ENCODE measurements around the gene RABGAP1.

Gene RABGAP1

DNA sequence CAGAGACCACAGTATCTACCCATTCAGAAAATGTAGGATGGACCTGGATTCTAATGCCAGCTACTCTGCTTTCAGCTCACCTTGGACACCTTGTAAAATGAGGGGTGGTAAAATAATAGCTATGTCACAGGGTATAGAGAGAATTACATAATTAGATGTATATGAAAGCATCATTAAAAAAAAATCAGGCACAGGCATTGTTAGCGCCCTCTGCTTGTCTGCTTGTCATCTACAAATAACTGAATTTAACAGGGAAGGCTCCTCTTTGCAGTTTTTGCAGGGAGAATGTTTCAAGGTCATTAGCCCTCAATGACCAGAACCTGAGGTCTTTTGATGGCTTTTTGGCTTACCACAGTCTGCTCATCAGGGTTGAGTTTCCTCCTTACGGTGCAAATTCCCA lies 150.6 kb downstream of the RABGAP1 start:
- in situ Hi-C loops (cut with MboI; ENCODE audit: low pct_unique_long_range_greater_than_20kb, low sequenced_read_pairs, unreplicated experiment), result no loop called here
- TF ChIP-seq, protein P1, sequence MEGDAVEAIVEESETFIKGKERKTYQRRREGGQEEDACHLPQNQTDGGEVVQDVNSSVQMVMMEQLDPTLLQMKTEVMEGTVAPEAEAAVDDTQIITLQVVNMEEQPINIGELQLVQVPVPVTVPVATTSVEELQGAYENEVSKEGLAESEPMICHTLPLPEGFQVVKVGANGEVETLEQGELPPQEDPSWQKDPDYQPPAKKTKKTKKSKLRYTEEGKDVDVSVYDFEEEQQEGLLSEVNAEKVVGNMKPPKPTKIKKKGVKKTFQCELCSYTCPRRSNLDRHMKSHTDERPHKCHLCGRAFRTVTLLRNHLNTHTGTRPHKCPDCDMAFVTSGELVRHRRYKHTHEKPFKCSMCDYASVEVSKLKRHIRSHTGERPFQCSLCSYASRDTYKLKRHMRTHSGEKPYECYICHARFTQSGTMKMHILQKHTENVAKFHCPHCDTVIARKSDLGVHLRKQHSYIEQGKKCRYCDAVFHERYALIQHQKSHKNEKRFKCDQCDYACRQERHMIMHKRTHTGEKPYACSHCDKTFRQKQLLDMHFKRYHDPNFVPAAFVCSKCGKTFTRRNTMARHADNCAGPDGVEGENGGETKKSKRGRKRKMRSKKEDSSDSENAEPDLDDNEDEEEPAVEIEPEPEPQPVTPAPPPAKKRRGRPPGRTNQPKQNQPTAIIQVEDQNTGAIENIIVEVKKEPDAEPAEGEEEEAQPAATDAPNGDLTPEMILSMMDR (IDR thresholded peaks at IDR 0.05; ENCODE audit: extremely low read depth, insufficient read depth, missing control alignments), result peak; percentile 22
- no peak for DNase-seq (ENCODE audit: low spot score)

- TF ChIP-seq, protein P1 (IDR thresholded peaks at IDR 0.05; ENCODE audit: extremely low read depth, insufficient read depth, missing control alignments), result no peak
- DNase-seq (ENCODE audit: low spot score), result no peak
- in situ Hi-C loops (cut with MboI; ENCODE audit: low pct_unique_long_range_greater_than_20kb, low sequenced_read_pairs, unreplicated experiment), result no loop called here
Measured at GRCh38 chr9:123093141-123093540, 152.3 kb downstream of the RABGAP1 start.

GRCh38 chr9:123096987-123097386 lies 156.2 kb downstream of the RABGAP1 start:
- DNase-seq (ENCODE audit: low spot score), result no peak
- TF ChIP-seq, protein P1 (IDR thresholded peaks at IDR 0.05; ENCODE audit: extremely low read depth, insufficient read depth, missing control alignments), result no peak
- in situ Hi-C loops (cut with MboI; ENCODE audit: low pct_unique_long_range_greater_than_20kb, low sequenced_read_pairs, unreplicated experiment), result no loop called here

DNA sequence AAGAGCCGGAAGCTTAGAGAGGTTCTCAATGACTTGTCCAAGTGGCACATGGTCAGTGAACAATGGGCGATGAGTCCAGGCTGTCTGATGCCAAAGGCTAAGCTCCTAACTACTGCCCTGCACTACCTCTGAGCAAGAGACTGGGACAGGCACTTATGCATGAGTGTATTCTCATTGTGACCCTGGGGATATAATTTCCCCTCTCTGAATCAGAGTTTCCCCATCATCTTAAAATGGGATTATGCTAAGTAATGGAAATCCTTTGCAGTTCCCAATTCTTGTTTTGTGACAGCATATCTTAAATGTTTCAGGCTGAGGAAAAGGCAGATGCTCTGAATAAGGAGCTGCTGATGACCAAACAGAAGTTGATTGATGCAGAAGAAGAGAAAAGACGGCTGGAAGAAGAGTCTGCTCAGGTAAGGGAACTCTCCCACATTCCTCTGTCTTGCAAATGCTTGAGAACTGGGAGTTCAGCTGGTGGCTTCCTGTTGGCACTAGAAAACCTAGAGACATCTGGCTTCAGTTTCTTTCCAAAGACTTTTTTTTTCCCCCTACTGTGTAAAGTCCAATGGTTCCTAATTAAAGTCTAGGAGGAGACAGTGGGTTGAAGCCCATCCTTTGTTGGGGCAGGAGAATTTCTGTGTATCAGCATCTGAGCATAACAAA lies 156.7 kb downstream of the RABGAP1 start:
- in situ Hi-C loops (cut with MboI; ENCODE audit: low pct_unique_long_range_greater_than_20kb, low sequenced_read_pairs, unreplicated experiment), result no loop called here
- TF ChIP-seq, protein P1 (IDR thresholded peaks at IDR 0.05; ENCODE audit: extremely low read depth, insufficient read depth, missing control alignments), result no peak
- DNase-seq (ENCODE audit: low spot score), result no peak

- in situ Hi-C loops (cut with MboI; ENCODE audit: low pct_unique_long_range_greater_than_20kb, low sequenced_read_pairs, unreplicated experiment), result no loop called here
- TF ChIP-seq, protein P1 (IDR thresholded peaks at IDR 0.05; ENCODE audit: extremely low read depth, insufficient read depth, missing control alignments), result no peak
- DNase-seq (ENCODE audit: low spot score), result no peak
Measured at GRCh38 chr9:123098096-123098459, 157.3 kb downstream of the RABGAP1 start.

GRCh38 chr9:123099042-123099441 lies 158.2 kb downstream of the RABGAP1 start:
- in situ Hi-C loops (cut with MboI; ENCODE audit: low pct_unique_long_range_greater_than_20kb, low sequenced_read_pairs, unreplicated experiment), result no loop called here

More at GRCh38 chr9:123099042-123099441, 158.2 kb downstream of the RABGAP1 start:
- TF ChIP-seq, protein P1 (IDR thresholded peaks at IDR 0.05; ENCODE audit: extremely low read depth, insufficient read depth, missing control alignments), result no peak
- no peak for DNase-seq (ENCODE audit: low spot score)

Measured in GM13977 (cell line).